ENCODE data around the gene KCNAB2.

KCNAB2 gene

DNA sequence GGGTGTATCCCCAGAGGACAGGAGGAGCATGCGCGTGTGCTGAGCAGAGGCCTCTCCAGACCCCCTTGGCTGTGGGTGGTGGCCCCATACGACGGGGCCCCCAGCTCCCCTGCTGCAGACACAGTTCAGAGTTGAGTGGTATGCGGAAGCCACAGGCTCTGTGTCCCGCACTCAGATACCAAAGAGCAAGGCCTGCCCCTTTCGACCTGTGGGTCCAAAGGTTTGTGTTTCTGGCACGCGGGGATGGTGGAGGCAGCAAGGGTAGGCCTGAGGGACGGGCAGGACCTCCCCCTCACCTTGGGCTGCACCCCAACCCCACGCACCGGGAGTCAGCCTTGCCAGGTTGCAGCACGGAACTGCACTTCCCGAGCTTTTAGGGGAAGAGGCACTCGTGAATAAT, at the start of gene KCNAB2:
TSS of gene KCNAB2 (plus strand) at position 328 of the 400 bp plus-strand sequence. CDS start 5,649 bp downstream, outside the sequence.
- H3K4me3 ChIP-seq (ENCODE audit: low read depth, low read length): no peak within 1 kb of the TSS

DNA sequence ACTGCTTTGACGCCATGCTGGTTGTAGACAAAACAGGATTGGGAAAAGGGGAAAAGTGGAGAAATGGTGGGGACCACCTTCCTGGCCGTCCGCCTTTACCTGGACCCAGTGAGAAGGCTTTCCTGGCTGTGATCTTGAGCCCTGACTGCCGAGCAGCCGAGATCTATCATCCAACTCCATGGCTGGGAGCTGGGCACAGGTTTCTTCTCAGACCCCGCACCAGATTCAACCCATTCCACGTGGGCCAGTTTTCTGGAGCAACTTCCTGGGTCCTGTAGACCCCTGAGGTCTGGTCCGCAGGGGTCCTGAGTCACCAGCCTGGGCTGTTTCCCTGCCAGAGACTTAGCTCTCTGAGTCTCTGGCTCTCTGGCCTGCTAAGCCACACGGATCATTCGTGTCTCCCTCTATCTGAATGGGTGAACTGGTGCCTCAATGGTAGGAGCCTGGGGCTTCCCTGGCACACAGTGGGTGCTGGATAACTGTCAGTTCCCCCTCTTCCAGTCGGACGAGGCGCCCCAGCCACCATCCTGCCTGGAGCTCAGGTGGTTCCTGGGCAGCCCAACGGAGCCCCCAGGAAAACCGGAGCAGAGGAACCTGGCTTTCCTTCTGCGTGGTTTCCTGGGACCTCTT, 48.9 kb upstream of the KCNAB2 start:
- no peak overlapping the region for H3K4me3 ChIP-seq (ENCODE audit: low read depth, low read length)

DNA sequence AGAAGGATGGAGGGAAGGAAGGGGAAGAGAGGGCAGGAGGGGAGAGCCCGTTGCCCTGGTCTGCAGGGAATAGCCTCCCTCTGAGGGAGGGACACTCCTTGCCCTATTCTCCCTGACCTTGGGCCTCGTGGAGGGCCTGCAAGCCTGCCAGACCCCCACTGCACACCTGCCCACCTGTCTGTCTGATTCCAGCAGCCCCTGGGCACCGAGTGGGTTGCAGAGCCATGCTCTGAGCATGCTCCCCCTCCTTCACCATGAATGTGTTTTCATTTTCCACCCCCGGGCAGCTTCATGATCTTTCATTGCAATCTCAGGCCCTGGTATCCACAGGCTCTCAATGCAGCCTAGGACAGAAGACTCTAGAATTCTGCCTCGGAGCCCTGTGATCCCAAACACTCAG, 48.4 kb upstream of the KCNAB2 start:
- no peak overlapping the region for H3K4me3 ChIP-seq (ENCODE audit: low read depth, low read length)

DNA sequence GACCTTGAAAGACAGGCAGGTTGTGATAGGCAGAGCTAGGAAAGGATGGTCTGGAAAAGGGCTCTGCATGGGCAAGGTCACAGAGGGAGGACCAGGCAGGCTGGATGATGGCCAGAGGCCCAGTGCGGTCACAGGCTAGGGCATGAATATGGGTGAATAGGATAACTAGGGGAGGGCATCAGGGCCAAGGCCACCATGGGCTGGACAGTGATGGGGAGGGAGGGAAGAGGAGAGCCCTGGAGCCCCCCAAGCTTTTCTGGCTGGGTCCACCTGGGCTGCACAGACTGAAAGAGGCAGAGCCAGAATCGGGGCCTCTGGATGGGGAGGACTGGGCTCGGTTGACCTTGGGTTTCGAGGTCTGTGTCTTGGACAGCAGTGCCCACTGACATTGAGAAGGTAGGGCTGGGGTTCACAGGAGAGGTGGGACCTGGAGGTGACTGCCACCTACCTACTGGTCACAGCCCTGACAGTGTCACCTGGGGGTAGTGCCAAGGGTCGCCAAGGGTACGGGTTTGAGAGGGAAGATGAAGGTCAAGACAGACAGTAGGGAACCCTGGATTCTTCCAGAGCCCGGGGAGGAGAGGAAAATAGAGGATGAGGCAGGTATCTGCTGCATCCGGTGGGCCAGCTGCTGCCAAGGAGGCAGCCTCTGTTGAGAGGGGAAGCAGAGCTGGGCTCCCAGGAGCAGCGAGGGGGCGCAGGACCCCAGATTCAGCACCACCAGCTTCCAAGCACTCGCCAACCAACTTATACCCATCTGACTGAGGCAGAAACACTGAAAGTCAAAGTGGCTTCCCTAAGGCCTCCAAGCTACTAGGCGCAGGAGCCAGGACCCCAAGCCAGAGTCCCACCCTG, 47.4 kb upstream of the KCNAB2 start:
- H3K4me3 ChIP-seq (ENCODE audit: low read depth, low read length): no peak overlapping the region

DNA sequence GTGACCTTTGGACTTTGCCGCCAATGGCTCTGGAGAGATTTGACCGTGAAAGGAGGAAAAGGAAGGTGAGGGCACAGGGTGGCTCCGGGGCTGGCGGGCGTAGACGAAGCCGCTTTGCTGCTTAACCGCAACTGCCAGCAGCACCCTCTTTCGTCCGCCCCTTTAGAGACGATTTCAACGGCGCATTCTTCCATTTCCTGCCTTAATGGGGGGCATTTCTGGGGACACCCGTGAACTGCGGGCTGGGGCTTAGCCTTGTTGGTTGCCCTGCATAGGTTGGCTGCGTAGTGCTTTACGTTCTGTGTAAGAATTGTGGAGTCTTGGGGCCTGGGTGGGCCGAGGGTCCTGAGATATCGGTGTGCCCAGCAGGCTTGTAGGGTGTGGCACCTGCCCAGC, 46.8 kb upstream of the KCNAB2 start:
- no peak overlapping the region for H3K4me3 ChIP-seq (ENCODE audit: low read depth, low read length)

DNA sequence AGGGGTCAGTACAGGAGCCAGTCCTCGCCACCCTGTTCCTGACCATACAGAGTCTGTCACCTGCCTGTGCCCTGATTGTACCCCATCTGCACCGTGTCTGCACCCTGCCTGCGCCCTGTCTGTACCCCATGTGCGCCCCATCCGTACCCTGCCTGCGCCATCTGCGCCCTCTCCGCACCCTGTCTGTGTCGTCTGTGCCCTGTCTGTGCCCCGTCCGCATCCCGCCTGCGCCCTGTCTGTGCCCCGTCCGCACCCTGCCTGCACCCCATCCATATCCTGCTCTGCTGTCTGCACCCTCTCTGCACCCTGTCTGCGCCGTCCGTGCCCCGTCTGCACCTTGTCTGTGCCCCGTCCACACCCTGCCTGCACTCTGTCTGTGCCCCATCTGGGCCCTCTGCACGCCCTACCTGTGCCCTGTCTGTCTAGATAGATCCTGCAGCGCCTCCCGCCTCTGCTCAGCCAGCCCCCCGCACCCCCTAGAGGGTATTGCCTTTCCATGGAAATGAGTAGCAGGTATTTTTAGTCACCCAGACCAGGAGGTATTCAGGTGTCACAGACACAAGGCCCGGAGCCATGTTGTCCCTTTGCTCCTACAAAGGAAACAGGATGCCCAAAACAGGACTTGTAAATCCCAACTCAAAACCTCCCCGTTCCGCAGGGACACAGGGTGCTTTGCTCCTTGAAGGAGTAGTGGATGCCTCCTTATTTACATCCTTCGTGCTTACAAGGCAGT, 45.8 kb upstream of the KCNAB2 start:
- H3K4me3 ChIP-seq (ENCODE audit: low read depth, low read length): no peak overlapping the region

DNA sequence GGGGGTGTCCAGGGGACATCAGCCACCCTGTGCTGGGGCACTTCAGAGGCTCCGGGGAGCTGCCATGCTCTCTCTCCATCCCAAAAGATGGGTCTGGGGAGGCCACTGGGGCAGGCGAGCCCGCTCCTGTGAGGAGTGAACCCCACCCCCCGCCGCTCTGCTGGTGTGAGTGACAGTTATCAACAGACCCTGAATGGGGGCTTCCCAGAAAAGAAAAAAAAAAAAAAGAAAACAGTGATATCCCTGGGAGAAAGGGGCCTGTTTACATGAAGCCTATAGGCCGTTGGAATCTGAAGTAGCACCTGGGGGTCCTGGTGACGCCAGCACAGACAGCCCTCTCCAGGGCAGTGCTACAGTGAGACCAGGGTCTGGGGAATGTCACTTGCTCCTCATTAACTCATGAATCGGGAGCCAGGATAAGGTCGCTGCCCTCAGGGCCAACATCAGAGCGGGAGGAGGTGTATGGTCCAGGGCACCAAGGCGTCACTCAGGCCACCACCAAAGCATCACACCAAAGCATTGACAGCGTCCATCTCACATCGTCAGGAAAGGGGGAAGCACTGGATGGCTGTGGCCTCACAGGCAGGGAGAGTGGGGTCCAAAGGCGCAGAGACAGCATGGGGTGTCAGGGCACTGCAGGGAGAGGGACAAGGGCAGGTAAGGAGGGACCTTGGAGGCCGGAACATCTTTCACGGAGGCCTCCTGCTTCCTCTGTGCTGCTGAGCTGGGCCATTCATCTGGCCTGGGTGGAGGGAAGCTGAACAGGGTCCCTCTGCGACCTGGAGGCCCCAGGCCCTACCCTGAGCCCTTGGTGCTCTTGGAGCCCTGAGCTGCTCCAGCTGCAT, 45.0 kb upstream of the KCNAB2 start:
- no peak overlapping the region for H3K4me3 ChIP-seq (ENCODE audit: low read depth, low read length)

DNA sequence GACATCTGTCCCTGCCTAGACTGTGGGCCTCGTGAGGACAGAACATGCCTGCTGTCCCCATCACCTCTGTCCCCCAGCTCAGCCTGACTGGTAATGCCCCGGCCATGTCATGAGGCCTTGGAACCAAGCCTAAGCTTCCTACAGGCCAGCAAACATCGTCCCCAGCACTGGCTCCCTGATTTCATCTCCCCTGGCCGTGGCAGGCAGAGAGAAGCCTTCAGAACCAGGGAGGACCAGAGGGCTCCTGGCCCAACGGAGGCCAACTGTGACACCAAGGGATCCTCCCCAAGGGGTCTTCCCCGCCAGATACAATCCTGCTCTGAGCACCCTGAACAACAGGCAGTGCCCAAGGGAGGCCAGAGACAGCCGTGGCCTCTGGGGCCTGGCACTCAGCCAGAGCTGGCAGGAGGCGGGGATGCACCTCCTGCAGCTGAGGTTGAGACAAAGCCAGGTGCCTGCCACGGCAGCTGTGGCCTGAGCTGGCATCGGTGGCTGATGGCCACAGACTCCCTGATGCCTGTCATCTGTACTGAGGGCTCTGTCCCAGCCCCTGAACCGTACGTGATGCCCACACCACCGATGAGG, 43.6 kb upstream of the KCNAB2 start:
- H3K4me3 ChIP-seq (ENCODE audit: low read depth, low read length): no peak overlapping the region

DNA sequence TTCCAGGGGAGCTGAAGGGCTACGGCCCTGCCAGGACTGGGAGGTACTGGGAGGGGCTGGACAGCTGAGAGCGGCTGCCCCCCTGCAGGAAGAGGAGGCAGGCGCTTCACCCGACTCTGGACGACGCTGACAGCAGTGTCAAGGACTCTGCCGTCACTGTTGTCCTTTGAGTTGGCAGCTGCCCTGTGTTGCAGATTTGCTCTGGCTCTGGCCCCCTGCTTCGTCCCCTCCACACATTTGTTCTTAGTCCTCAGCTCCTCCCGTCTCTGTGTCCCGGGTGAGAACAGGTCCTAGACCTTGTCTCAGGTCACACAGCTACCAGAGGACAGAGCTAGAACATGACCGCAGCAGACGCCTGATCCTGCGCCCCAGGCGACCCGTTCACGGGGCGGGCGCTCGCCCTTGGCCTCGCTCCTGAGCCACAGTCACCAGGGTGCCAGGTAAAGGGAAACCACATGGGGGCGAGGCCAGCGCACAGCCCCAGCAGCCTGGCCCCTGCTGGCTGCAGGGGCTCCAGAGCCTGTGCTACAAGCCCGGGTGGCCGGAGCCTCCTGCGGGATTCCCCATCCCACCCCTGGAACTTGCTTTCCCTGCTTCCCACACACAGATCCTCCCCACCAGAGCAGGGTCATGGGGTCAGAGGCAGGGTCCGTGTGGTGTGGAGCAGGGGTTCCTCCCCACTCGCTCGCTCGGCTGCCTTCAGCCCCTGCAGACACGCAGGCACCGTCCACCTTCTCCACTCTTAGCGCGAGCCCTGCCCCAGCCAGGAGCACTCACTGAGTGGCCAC, 42.8 kb upstream of the KCNAB2 start:
- no peak overlapping the region for H3K4me3 ChIP-seq (ENCODE audit: low read depth, low read length)

DNA sequence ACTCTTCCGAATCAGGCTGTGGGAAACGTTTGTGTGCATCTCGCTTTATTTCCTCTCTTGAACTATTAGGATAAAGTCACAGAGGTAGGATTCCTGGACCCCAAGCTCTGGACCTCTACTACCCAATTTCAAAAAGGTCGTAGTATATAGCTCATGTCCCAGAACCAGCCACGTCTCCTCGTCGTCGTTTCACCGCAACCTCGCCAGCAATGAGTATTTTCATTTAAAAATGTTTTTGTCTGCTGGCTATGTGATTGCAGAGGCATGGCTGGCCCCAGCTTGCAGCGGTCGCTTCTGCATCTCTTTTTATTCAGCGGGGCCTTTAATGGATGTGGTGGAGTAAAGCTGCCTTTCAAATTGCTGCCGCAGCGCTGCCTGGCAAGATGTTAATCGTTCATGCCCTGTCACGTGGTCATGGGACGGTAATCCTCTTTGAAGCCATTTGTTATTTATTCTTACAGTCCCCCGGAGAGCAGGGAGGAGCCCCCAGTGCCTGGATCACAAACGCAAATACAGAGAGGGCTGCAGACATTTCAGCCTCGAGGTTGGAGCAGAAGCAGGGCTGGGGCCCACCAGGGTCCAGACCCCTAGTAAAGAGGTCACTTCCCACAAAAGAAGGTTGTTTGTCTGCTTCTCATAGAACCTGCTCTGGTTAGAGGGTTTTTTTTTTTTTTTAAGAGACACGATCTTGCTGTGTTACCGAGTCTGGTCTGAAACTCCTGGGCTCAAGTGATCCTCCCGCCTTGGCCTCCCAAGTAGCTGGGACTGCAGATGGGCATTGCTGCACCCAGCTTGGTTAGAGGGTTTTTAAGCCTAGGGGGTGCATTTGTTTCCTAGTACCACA, 41.9 kb upstream of the KCNAB2 start:
- no peak overlapping the region for H3K4me3 ChIP-seq (ENCODE audit: low read depth, low read length)

DNA sequence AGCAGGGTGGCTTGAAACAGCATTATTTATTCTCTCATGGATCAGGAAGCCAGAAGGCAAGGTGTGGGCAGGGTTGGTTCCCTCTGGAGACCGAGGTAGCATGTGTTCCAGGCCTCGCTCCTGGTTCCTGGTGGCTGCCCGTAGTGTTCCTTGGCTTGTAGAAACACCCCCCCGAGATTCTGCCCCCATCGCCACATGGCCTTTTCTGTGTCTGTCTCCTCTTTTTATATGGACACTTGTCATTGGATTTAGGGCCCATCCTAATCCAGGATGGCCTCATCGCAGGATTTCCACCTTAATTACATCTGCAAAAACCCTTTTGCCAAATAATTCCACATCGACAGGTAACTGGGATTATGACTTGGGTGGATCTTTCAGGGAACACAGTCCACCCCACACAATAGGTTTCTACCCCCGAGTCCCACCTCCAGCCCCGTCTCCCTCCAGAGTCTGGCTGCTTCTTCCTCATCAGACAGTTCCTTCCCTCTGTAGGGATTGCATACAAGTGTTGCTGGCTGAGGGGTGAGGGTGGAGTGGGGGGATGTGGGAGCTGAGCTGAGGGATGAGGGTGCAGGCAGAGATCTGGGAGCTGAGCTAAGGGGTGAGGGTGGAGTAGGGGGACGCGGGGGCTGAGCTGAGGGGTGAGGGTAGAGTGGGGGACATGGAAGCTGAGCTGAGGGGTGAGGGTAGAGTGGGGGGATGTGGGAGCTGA, 41.1 kb upstream of the KCNAB2 start:
- H3K4me3 ChIP-seq (ENCODE audit: low read depth, low read length): no peak overlapping the region

DNA sequence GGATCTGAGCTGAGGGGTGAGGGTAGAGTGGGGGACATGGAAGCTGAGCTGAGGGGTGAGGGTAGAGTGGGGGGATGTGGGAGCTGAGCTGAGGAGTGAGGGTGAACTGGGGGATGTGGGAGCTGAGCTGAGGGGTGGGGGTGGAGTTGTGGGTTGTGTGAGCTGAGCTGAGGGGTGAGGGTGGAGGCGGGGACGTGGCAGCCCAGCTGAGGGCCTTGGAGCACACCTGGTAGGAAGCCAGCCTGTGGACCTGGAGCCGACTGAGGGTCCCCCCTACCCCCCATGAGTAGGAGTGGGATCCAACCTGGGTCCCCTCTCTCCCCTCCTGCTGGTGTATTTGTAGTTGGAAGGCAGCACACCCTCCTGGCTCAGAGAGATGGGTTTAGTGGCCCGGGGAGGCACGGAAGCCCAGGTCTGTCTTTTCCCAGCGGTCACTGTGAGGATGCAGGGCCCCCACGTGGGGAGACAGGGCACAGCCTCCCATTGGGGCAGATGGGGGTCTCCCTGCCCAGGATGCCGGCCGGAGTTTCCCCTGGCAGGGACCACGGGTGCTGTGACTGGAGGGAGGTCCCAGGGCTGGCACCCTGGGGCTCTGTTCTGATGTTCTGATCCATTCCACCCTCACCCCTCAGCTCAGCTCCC, 40.3 kb upstream of the KCNAB2 start:
- no peak overlapping the region for H3K4me3 ChIP-seq (ENCODE audit: low read depth, low read length)

DNA sequence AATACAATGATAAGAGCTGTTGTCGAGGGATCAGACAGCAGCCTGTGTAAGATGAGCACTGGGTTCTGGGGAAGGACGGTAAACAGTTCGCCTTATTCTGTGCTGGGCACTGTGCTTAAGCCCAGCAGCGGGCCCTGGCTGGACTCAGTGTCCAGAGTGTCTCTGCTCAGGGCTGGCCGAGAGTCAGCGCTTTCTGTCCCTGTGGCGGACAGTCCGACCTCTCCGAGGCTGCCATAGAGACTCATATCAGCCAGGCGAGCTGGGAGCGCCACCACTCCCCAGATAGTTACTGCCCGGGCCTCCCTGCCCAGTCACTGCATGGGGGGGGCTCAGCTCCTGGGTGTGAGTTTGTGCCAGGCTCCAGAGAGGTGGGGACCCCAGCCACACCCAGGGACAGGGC, 38.8 kb upstream of the KCNAB2 start:
- H3K4me3 ChIP-seq (ENCODE audit: low read depth, low read length): no peak overlapping the region

DNA sequence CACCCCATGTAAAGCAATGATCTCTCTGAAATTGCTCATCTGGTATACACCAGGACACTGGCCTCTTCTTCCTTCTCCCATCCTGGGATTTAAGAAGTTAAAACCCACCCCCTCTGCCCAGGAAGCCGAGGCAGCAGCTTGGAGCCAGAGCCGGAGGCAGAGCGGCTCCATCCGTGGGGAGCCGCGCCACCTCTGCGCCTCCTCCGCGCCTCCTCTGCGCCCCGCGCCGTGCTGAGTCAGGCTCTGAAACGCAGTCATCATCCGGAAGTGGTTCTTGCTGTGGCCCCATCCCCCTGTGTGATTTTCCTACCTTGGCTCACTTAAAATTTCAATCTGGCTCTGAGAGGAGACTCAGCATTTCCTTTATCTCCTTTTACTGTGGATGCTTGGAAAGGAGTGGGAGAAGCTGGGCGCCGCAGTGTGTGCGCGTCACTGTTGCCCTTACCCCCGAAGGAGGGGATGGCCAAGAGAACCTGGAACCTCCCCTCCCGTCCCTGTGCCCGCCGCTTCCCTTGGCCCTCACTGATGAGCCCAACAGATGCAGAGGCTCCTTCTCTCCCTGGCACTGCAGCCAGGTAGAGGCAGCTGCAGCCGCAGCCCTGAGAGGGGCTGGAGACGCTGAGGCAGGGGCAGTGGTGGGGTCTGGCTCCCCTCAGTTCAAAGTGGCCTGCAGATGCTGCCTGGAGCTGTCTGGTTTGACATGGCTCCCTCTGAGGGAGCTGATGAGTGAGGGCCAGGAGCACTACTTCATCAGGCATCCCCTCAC, 38.2 kb upstream of the KCNAB2 start:
- H3K4me3 ChIP-seq (ENCODE audit: low read depth, low read length): no peak overlapping the region

DNA sequence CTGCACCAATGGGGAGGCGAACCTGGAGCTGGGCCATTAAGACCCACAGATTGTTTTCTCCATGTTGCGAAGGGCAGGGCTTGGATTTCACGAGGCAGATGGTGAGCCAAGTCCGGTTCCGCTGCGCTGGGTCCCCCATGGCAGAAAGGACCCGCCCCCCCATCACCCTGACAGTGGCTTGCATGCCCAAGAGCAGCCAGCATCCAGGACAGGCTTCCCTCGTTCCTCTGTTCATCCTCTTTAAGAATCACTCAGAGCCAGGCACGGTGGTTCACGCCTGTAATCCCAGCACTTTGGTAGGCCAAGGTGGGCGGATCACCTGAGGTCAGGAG, 37.6 kb upstream of the KCNAB2 start:
- no peak overlapping the region for H3K4me3 ChIP-seq (ENCODE audit: low read depth, low read length)

DNA sequence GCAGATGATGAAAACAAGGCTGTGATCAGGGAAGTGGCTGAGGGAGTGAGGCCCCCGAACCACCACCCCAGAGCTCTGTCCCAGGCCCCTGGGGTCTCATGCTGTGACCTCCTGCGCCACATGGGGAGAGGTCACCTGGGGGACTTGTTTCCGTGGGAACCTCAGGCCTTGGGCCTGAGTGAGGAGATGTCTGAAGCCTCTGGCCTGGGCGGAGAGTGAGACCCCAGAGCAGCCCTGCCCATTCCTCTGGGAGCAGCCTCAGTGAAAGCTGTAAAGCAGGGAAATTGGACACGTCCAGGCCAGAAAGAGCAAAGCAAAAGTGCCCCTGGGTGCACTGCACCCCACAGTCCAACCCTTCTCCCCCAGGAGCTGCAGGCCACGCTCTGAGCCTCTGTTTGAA, 37.0 kb upstream of the KCNAB2 start:
- H3K4me3 ChIP-seq (ENCODE audit: low read depth, low read length): no peak overlapping the region
